SK-N-MC (cell line): ENCODE results near the gene THYN1.

Experiments
- EZH2 ChIP-seq: fragments of 200-600 bp; sonication (generic); IDR thresholded peaks from one replicate; pipeline ENCODE4 v1.6.1; 2017; ENCODE audit warnings: antibody characterized with exemption
- POLR2AphosphoS5 ChIP-seq: IDR thresholded peaks from 2 replicates; pipeline ENCODE4 v1.6.1; 2012; ENCODE audit warnings: mild to moderate bottlenecking, low read depth, low read length, borderline replicate concordance

GRCh38 chr11:134258577-134258976 is 5.4 kb upstream of the THYN1 start:
- TF ChIP-seq POLR2AphosphoS5, result no peak
- TF ChIP-seq EZH2, result no peak
